ENCODE measurements around the gene DDX53.

Gene DDX53

DNA sequence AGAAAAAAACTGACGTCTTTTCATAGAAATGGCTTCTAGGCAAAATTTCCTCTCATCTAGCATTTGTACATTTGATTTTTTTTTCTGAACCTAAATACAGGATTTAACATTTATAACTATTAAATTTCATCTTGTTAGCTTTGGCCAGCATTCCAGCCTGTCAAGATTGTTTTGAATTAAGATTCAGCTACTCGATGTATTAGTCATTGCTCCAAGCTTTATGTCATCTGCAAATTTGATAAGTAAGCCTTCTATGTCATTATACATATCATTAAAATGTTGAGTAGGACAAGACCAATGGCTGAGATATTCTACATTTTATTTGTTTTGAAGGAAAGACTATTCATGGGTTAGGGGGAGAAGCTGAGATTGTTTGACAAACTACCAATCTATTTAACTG is 46.7 kb downstream of the DDX53 start:
- Histone ChIP-seq H3K9me3 (ENCODE audit: control extremely low read depth in 1 of 5, control insufficient read depth in 4 of 5, insufficient read depth in 2 of 5, low read depth in 1 of 5, low read length in 4 of 5) (no peaks in the 10 kb centered on the region), H3K4me1 (ENCODE audit: control extremely low read depth in 1 of 4, control insufficient read depth in 4 of 4, insufficient read depth in 4 of 4, low read length in 3 of 4) (no peaks in the 10 kb centered on the region), H3K36me3 (ENCODE audit: control insufficient read depth in 4 of 4, insufficient read depth in 4 of 4, low read length in 3 of 4) (no peaks in the 10 kb centered on the region), H3K27me3 (replicated peaks in 2 of 5; ENCODE audit: control insufficient read depth in 4 of 5, insufficient read depth in 5 of 5, low read length in 4 of 5) (peaks cover 0 to 2% (median 0%) of the 10 kb centered on the region in 5 experiments), H3K27ac (ENCODE audit: insufficient read depth in 1 of 2, low read depth in 1 of 2, low read length in 2 of 2, poor library complexity in 1 of 2, severe bottlenecking in 2 of 2) (no peak overlapping the region), H3K4me3 (ENCODE audit: control insufficient read depth in 1 of 7, extremely low read depth in 1 of 7, insufficient read depth in 4 of 7, low read depth in 2 of 7, low read length in 6 of 7) (no peak overlapping the region)
- ChIA-PET CTCF (no interaction called here), POLR2A (no interaction called here)
- WGBS (ENCODE audit: insufficient coverage): 100% methylated on average over 1 of the region's 2 CpGs
- no peak for DNase-seq

DNA sequence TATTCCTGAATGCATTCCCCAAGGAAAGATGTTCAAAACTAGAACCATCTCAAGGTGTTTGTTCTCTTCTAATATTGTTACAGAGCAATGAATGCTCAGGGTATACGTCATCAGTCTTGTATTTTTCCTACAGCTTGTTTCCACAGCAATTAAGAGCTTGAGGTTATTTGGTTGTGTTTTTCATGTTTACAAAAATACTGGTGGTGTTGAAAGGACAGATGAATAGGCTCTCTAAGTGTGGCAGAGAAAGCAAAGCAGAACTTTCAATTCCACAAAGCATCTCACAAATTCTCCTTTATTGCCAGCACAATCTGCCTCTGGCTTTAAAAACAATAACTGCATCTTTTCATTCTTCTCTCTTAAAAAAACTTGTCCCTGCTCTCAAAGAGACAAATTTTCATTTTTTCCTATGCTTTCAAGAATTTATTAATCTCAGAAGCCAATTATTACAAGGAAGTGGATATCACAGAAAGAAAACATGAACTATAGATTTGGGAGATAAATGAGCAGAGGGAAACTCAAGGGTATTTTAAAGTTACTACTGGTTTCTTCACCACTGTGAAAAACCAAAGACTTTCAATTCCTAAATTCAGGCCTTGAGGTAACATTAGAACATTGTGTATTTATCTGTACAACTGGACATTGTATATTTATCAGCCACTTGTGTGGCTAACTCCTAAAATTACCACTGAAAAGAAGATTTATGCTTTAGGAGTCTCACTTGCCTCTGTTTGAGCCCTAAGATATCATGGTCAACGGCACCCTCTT is 49.2 kb downstream of the DDX53 start:
- Histone ChIP-seq H3K27me3 (replicated peaks in 2 of 5; ENCODE audit: control insufficient read depth in 4 of 5, insufficient read depth in 5 of 5, low read length in 4 of 5) (peaks cover 0 to 2% (median 0%) of the 10 kb centered on the region in 5 experiments), H3K4me3 (ENCODE audit: control insufficient read depth in 1 of 7, extremely low read depth in 1 of 7, insufficient read depth in 4 of 7, low read depth in 2 of 7, low read length in 6 of 7) (no peak overlapping the region), H3K36me3 (ENCODE audit: control insufficient read depth in 4 of 4, insufficient read depth in 4 of 4, low read length in 3 of 4) (no peaks in the 10 kb centered on the region), H3K27ac (ENCODE audit: insufficient read depth in 1 of 2, low read depth in 1 of 2, low read length in 2 of 2, poor library complexity in 1 of 2, severe bottlenecking in 2 of 2) (no peak overlapping the region), H3K4me1 (ENCODE audit: control extremely low read depth in 1 of 4, control insufficient read depth in 4 of 4, insufficient read depth in 4 of 4, low read length in 3 of 4) (no peaks in the 10 kb centered on the region), H3K9me3 (ENCODE audit: control extremely low read depth in 1 of 5, control insufficient read depth in 4 of 5, insufficient read depth in 2 of 5, low read depth in 1 of 5, low read length in 4 of 5) (no peaks in the 10 kb centered on the region)
- no peak for DNase-seq
- POLR2A ChIA-PET: no interaction called here
- CTCF ChIA-PET: no interaction called here
- no CpG with 5 or more reads among the region's 2 CpGs for WGBS (ENCODE audit: insufficient coverage)

DNA sequence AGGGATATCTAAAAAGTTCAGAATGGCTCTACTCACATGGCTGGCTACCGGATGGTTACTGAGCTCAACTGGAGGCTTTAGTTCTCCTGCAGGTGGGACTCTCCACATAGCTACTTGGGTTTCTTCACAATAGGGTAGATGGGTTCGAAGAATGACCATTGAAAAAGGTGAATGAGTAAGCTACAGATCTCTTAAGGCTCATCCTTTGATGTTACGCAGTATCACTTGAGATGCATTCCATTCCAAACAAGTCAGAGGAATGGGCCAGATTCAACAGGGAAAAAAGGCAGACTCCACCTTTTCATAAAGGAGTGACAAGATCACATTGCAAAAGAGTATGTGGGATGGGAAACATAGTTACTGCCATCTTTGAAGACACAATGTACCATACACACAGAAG is 52.6 kb downstream of the DDX53 start:
- 100% methylated on average over 1 of the region's 3 CpGs for WGBS (ENCODE audit: insufficient coverage)
- POLR2A ChIA-PET: no interaction called here
- H3K36me3 ChIP-seq (ENCODE audit: control insufficient read depth in 4 of 4, insufficient read depth in 4 of 4, low read length in 3 of 4): no peaks in the 10 kb centered on the region
- H3K27ac ChIP-seq (ENCODE audit: insufficient read depth in 1 of 2, low read depth in 1 of 2, low read length in 2 of 2, poor library complexity in 1 of 2, severe bottlenecking in 2 of 2): no peak overlapping the region
- H3K27me3 ChIP-seq (replicated peaks in 2 of 5; ENCODE audit: control insufficient read depth in 4 of 5, insufficient read depth in 5 of 5, low read length in 4 of 5): peaks cover 0 to 2% (median 0%) of the 10 kb centered on the region in 5 experiments
- H3K4me3 ChIP-seq (ENCODE audit: control insufficient read depth in 1 of 7, extremely low read depth in 1 of 7, insufficient read depth in 4 of 7, low read depth in 2 of 7, low read length in 6 of 7): no peak overlapping the region
- DNase-seq: no peak
- CTCF ChIA-PET: no interaction called here
- no peaks in the 10 kb centered on the region for H3K9me3 ChIP-seq (ENCODE audit: control extremely low read depth in 1 of 5, control insufficient read depth in 4 of 5, insufficient read depth in 2 of 5, low read depth in 1 of 5, low read length in 4 of 5)
- no peaks in the 10 kb centered on the region for H3K4me1 ChIP-seq (ENCODE audit: control extremely low read depth in 1 of 4, control insufficient read depth in 4 of 4, insufficient read depth in 4 of 4, low read length in 3 of 4)

Measured in common myeloid progenitor, CD34-positive (primary cell).